ENCODE data around the gene PDIA6. TPM values are rescaled to one million over a fixed set of nuclear protein-coding genes. Genes with fewer than 3 reads are reported as not detected.

The PDIA6 gene
- total RNA-seq, 1 experiment from 2014 or later, result 384 TPM

- intact Hi-C loops (cut with micrococcal nuclease; ENCODE audit: unreplicated experiment), result no loop called here
- ChIA-PET POLR2A (no interaction called here), CTCF (interaction anchor here (0.6 kb wide), 1 partner anchor 13 kb away, joined by 3 read pairs; no protein-coding TSS in a partner anchor)
Observed at GRCh38 chr2:10793816-10794215, 18.8 kb downstream of the PDIA6 start.

GRCh38 chr2:10792660-10793400, 19.8 kb downstream of the PDIA6 start:
- BruUV-seq (replicated peaks), result no TSS peak
- no peak for DNase-seq
- H3K9me3 ChIP-seq, result no peaks in the 10 kb centered on the region
- Mint-ChIP-seq H3K4me1 (ENCODE audit: low read depth, unreplicated experiment) (peaks cover 12% of the 10 kb centered on the region), H3K36me3 (ENCODE audit: insufficient read depth, unreplicated experiment) (peaks cover 91% of the 10 kb centered on the region), H3K9me3 (ENCODE audit: unreplicated experiment) (no peaks in the 10 kb centered on the region), H3K27ac (ENCODE audit: unreplicated experiment) (no peak overlapping the region), H3K4me3 (ENCODE audit: unreplicated experiment) (no peak overlapping the region), H3K27me3 (ENCODE audit: insufficient read depth, unreplicated experiment) (no peaks in the 10 kb centered on the region)
- no peak overlapping the region for H3K4me3 ChIP-seq (ENCODE audit: low read depth, low read length)
- H3K4me1 ChIP-seq, result peaks cover 20% of the 10 kb centered on the region
- no peaks in the 10 kb centered on the region for H3K27me3 ChIP-seq (replicated peaks; ENCODE audit: control insufficient read depth, insufficient read depth, low read length)
- TF ChIP-seq CTCF (IDR thresholded peaks at IDR 0.05; ENCODE audit: insufficient read depth in 1 of 2, low read depth in 1 of 2, low read length in 1 of 2, severe bottlenecking in 1 of 2, unreplicated experiment in 1 of 2), result peak in 1 of 2 experiments; percentile 28
- intact Hi-C loops (cut with micrococcal nuclease; ENCODE audit: unreplicated experiment), result no loop called here
- peaks cover 9% of the 10 kb centered on the region for H3K36me3 ChIP-seq (ENCODE audit: control insufficient read depth, insufficient read depth, low read length)
- POLR2A ChIA-PET, result interaction anchor here (0.5 kb wide), 1 partner anchor 19 kb away, joined by 4 read pairs; no protein-coding TSS in a partner anchor
- CTCF ChIA-PET, result no interaction called here

More at GRCh38 chr2:10793816-10794215, 18.8 kb downstream of the PDIA6 start:
- no peak overlapping the region for H3K27ac Mint-ChIP-seq (ENCODE audit: unreplicated experiment)
- Histone ChIP-seq H3K36me3 (ENCODE audit: control insufficient read depth, insufficient read depth, low read length) (peaks cover 9% of the 10 kb centered on the region), H3K4me1 (peaks cover 20% of the 10 kb centered on the region), H3K4me3 (ENCODE audit: low read depth, low read length) (no peak overlapping the region), H3K9me3 (no peaks in the 10 kb centered on the region), H3K27me3 (replicated peaks; ENCODE audit: control insufficient read depth, insufficient read depth, low read length) (no peaks in the 10 kb centered on the region)
- H3K4me1 Mint-ChIP-seq (ENCODE audit: low read depth, unreplicated experiment), result peaks cover 12% of the 10 kb centered on the region
- H3K36me3 Mint-ChIP-seq (ENCODE audit: insufficient read depth, unreplicated experiment), result peaks cover 87% of the 10 kb centered on the region
- no peak for DNase-seq
- BruUV-seq (replicated peaks), result no TSS peak
- H3K9me3 Mint-ChIP-seq (ENCODE audit: unreplicated experiment), result no peaks in the 10 kb centered on the region
- no peak for TF ChIP-seq CTCF (IDR thresholded peaks at IDR 0.05; ENCODE audit: insufficient read depth in 1 of 2, low read depth in 1 of 2, low read length in 1 of 2, severe bottlenecking in 1 of 2, unreplicated experiment in 1 of 2)
- no peak overlapping the region for H3K4me3 Mint-ChIP-seq (ENCODE audit: unreplicated experiment)
- no peaks in the 10 kb centered on the region for H3K27me3 Mint-ChIP-seq (ENCODE audit: insufficient read depth, unreplicated experiment)

GRCh38 chr2:10792001-10792634, 20.5 kb downstream of the PDIA6 start:
- BruUV-seq (replicated peaks), result no TSS peak

More at GRCh38 chr2:10792001-10792634, 20.5 kb downstream of the PDIA6 start:
- TF ChIP-seq CTCF (IDR thresholded peaks at IDR 0.05; ENCODE audit: insufficient read depth in 1 of 2, low read depth in 1 of 2, low read length in 1 of 2, severe bottlenecking in 1 of 2, unreplicated experiment in 1 of 2), result no peak
- intact Hi-C loops (cut with micrococcal nuclease; ENCODE audit: unreplicated experiment), result no loop called here
- Histone ChIP-seq H3K9me3 (no peaks in the 10 kb centered on the region), H3K27me3 (replicated peaks; ENCODE audit: control insufficient read depth, insufficient read depth, low read length) (no peaks in the 10 kb centered on the region), H3K4me3 (ENCODE audit: low read depth, low read length) (no peak overlapping the region), H3K36me3 (ENCODE audit: control insufficient read depth, insufficient read depth, low read length) (peaks cover 9% of the 10 kb centered on the region), H3K4me1 (peaks cover 20% of the 10 kb centered on the region)
- H3K4me1 Mint-ChIP-seq (ENCODE audit: low read depth, unreplicated experiment), result peaks cover 12% of the 10 kb centered on the region
- H3K4me3 Mint-ChIP-seq (ENCODE audit: unreplicated experiment), result no peak overlapping the region
- H3K27ac Mint-ChIP-seq (ENCODE audit: unreplicated experiment), result no peak overlapping the region
- peaks cover 91% of the 10 kb centered on the region for H3K36me3 Mint-ChIP-seq (ENCODE audit: insufficient read depth, unreplicated experiment)
- CTCF ChIA-PET, result no interaction called here
- no peak for DNase-seq
- POLR2A ChIA-PET, result interaction anchor here (0.5 kb wide), 1 partner anchor 20 kb away, joined by 4 read pairs; no protein-coding TSS in a partner anchor
- H3K9me3 Mint-ChIP-seq (ENCODE audit: unreplicated experiment), result no peaks in the 10 kb centered on the region
- H3K27me3 Mint-ChIP-seq (ENCODE audit: insufficient read depth, unreplicated experiment), result no peaks in the 10 kb centered on the region

Data from Caco-2 (cell line).